Upper lobe of left lung (tissue), 6 donors: ENCODE measurements around the gene MAP3K13. TPM values are rescaled to one million over a fixed set of nuclear protein-coding genes. Genes with fewer than 3 reads are reported as not detected.
A peak's percentile ranks its signal among the peaks of the same experiment; 100 is the strongest.

ENCODE experiments used
- ATAC-seq, 2 donors: fragments of 200-7000 bp; cut with Tn5 transposase; one replicate each; pipeline ENCODE4 v1.9.1; 2022; ENCODE audit warnings: mild to moderate bottlenecking in 2 of 2, moderate library complexity in 2 of 2; ENCODE audit not compliant: low FRiP score in 2 of 2
- DNase-seq, 2 donors: peaks; one replicate each; pipeline ENCODE4 v3.0.0-alpha.2; 2019 to 2020
- H3K27ac ChIP-seq, 4 donors: fragments of 200-600 bp; sonication (generic); one replicate each; pipeline ENCODE4 v1.5.1; 2016 to 2019
- H3K27me3 ChIP-seq, 4 donors: fragments of 200-600 bp; sonication (generic); one replicate each; pipeline ENCODE4 v1.5.1; 2017 to 2019
- H3K36me3 ChIP-seq, 4 donors: fragments of 200-600 bp; sonication (generic); one replicate each; pipeline ENCODE4 v1.5.1; 2016 to 2019
- H3K4me1 ChIP-seq, 4 donors: fragments of 200-600 bp; sonication (generic); one replicate each; pipeline ENCODE4 v1.5.1; 2018 to 2019
- H3K4me3 ChIP-seq, 4 donors: fragments of 200-600 bp; sonication (generic); one replicate each; pipeline ENCODE4 v1.5.1; 2017 to 2019; ENCODE audit warnings: mild to moderate bottlenecking in 2 of 4, moderate library complexity in 1 of 4
- H3K9me3 ChIP-seq, 4 donors: fragments of 200-600 bp; sonication (generic); one replicate each; pipeline ENCODE4 v1.5.1; 2018 to 2019
- CTCF ChIP-seq, 6 experiments: fragments of 450-650 bp in 4 of 6; fragments of 200-600 bp in 2 of 6; sonication (generic) in 2 of 6; IDR thresholded peaks; one replicate each; pipeline ENCODE4 v1.5.1; 2016 to 2019; ENCODE audit warnings: antibody characterized with exemption in 6 of 6
- EP300 ChIP-seq, 4 donors: sonication (generic); formaldehyde crosslinking; IDR thresholded peaks; one replicate each; pipeline ENCODE4 v1.5.1; 2017; ENCODE audit warnings: antibody characterized with exemption in 4 of 4, control low read depth in 2 of 4
- POLR2A ChIP-seq, 4 donors: fragments of 450-650 bp; IDR thresholded peaks; one replicate each; pipeline ENCODE4 v1.5.1; 2016 to 2017; ENCODE audit warnings: antibody characterized with exemption in 4 of 4, mild to moderate bottlenecking in 2 of 4
- POLR2AphosphoS5 ChIP-seq, 2 donors: sonication (generic); formaldehyde crosslinking; IDR thresholded peaks; one replicate each; pipeline ENCODE4 v1.5.1; 2017; ENCODE audit warnings: antibody characterized with exemption in 2 of 2
- WGBS, 2 donors: methylation state at CpG; one replicate each; pipeline ENCODE4 v1.1.5; 2017 to 2018; 5-methylcytosine and 5-hydroxymethylcytosine counted together
- total RNA-seq, 6 donors: library from RNA; depleted of rRNA in 4 of 6; stranded (reverse); fragments of >200 nt in 4 of 6; gene quantifications; one replicate each; pipeline versions ENCODE4 v1.1.0 to v1.2.1, GENCODE V29; 2016 to 2021
- donor health status: DM: no; HTN: no; CAD: no; lungs with moderate emphysema.
- donor health status: DM: no; HTN: yes; CAD: no; lungs with severe emphysema.

MAP3K13 gene
- total RNA-seq, 6 donors from 2014 or later, result 25.3 to 41.4 (median 31.2) TPM

- WGBS, 2 donors, result 42% methylated on average over 3 of the region's 3 CpGs
- peak in 1 of 2 donors; percentile 15 for ATAC-seq
- DNase-seq, result no peak
Observed at GRCh38 chr3:185317674-185318073, 45.3 kb upstream of the MAP3K13 start.

GRCh38 chr3:185318141-185318540 lies 44.8 kb upstream of the MAP3K13 start:
- H3K4me3 ChIP-seq, result no peak overlapping the region
- no peaks in the 10 kb centered on the region for H3K36me3 ChIP-seq
- H3K9me3 ChIP-seq, result no peaks in the 10 kb centered on the region
- no peak for TF ChIP-seq POLR2AphosphoS5 (IDR thresholded peaks at IDR 0.05)
- no peak for TF ChIP-seq POLR2A (IDR thresholded peaks at IDR 0.05)
- no peaks in the 10 kb centered on the region for H3K27me3 ChIP-seq
- ATAC-seq (no peak), DNase-seq (no peak)
- WGBS, 2 donors, result 21 to 33% methylated on average over 1 of the region's 1 CpG
- peak overlapping the region; percentile 17 to 85 (median 68) for H3K27ac ChIP-seq
- H3K4me1 ChIP-seq, result peaks cover 0 to 17% (median 12%) of the 10 kb centered on the region in 4 donors

More at GRCh38 chr3:185317674-185318073, 45.3 kb upstream of the MAP3K13 start:
- peak overlapping the region in 1 of 4 donors; percentile 14 for H3K4me3 ChIP-seq
- peak overlapping the region; percentile 53 to 85 (median 74) for H3K27ac ChIP-seq
- no peaks in the 10 kb centered on the region for H3K36me3 ChIP-seq
- no peaks in the 10 kb centered on the region for H3K27me3 ChIP-seq
- no peaks in the 10 kb centered on the region for H3K9me3 ChIP-seq
- peak in 1 of 4 donors; percentile 54 for TF ChIP-seq EP300 (IDR thresholded peaks at IDR 0.05)
- TF ChIP-seq POLR2AphosphoS5 (IDR thresholded peaks at IDR 0.05), result no peak
- peaks cover 0 to 17% (median 12%) of the 10 kb centered on the region in 4 donors for H3K4me1 ChIP-seq

GRCh38 chr3:185319801-185320200 lies 43.1 kb upstream of the MAP3K13 start:
- WGBS, 2 donors, result 91 to 94% methylated on average over 6 of the region's 6 CpGs
- DNase-seq, result no peak
- H3K36me3 ChIP-seq, result no peaks in the 10 kb centered on the region

GRCh38 chr3:185320949-185321348 lies 42.0 kb upstream of the MAP3K13 start:
- H3K4me1 ChIP-seq, result peaks cover 0 to 21% (median 12%) of the 10 kb centered on the region in 4 donors
- DNase-seq (no peak), ATAC-seq (no peak)
- H3K36me3 ChIP-seq, result no peaks in the 10 kb centered on the region
- no peak overlapping the region for H3K4me3 ChIP-seq
- H3K27me3 ChIP-seq, result no peaks in the 10 kb centered on the region
- no peak overlapping the region for H3K27ac ChIP-seq
- no peaks in the 10 kb centered on the region for H3K9me3 ChIP-seq
- TF ChIP-seq POLR2AphosphoS5 (IDR thresholded peaks at IDR 0.05), result no peak
- TF ChIP-seq EP300 (IDR thresholded peaks at IDR 0.05), result no peak
- TF ChIP-seq CTCF (IDR thresholded peaks at IDR 0.05), result no peak
- TF ChIP-seq POLR2A (IDR thresholded peaks at IDR 0.05), result no peak
- 92 to 97% methylated on average over 10 of the region's 10 CpGs for WGBS, 2 donors

More at GRCh38 chr3:185319801-185320200, 43.1 kb upstream of the MAP3K13 start:
- H3K27ac ChIP-seq, result no peak overlapping the region
- no peaks in the 10 kb centered on the region for H3K27me3 ChIP-seq
- no peak overlapping the region for H3K4me3 ChIP-seq
- TF ChIP-seq POLR2AphosphoS5 (IDR thresholded peaks at IDR 0.05) (no peak), POLR2A (IDR thresholded peaks at IDR 0.05) (no peak), EP300 (IDR thresholded peaks at IDR 0.05) (no peak), CTCF (IDR thresholded peaks at IDR 0.05) (no peak)
- H3K9me3 ChIP-seq, result no peaks in the 10 kb centered on the region
- no peak for ATAC-seq
- H3K4me1 ChIP-seq, result peaks cover 0 to 17% (median 12%) of the 10 kb centered on the region in 4 donors

GRCh38 chr3:185322101-185322719 lies 40.7 kb upstream of the MAP3K13 start:
- WGBS, 2 donors, result 50 to 57% methylated on average over 5 of the region's 5 CpGs
- H3K27me3 ChIP-seq, result no peaks in the 10 kb centered on the region
- H3K36me3 ChIP-seq, result no peaks in the 10 kb centered on the region
- peaks cover 0 to 21% (median 9%) of the 10 kb centered on the region in 4 donors for H3K4me1 ChIP-seq
- ATAC-seq, result no peak
- no peak overlapping the region for H3K4me3 ChIP-seq
- no peak for DNase-seq
- no peaks in the 10 kb centered on the region for H3K9me3 ChIP-seq
- H3K27ac ChIP-seq, result no peak overlapping the region
- TF ChIP-seq EP300 (IDR thresholded peaks at IDR 0.05) (no peak), POLR2A (IDR thresholded peaks at IDR 0.05) (no peak), POLR2AphosphoS5 (IDR thresholded peaks at IDR 0.05) (no peak), CTCF (IDR thresholded peaks at IDR 0.05) (no peak)
